ENCODE data around the gene IMPG1. TPM values are rescaled to one million over a fixed set of nuclear protein-coding genes. Genes with fewer than 3 reads are reported as not detected.

The IMPG1 gene
- not detected in 2 replicates for total RNA-seq

DNA sequence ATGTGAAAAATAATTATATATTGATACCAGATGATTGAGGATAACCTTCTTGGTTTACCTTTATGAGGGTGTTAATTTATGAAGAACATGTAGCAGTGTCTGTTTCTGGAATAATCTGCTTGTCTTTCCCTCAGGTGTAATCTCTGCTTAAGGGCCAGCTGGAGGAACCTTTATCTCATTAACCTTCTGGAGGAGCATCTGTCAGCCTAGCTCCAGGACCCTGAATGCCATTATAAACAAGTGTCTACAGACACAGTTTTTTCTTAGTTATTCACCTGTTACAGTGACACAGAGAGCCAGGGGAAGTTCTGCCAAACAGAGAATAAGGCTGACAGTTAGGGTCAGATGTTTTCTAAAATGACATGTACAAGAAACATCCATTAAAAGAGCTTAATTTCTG, at the start of gene IMPG1:
Gene IMPG1, minus strand, starts transcription at position 101 of the 400 bp plus-strand sequence. CDS start 174 bp downstream, outside the sequence.

Small RNA genes lying within 50 kb of the gene (small RNA-seq; reads per million reads assigned to genes)
- gene RF00019 (ENCODE audit: low replicate concordance) (not detected), gene RNU6-248P (ENCODE audit: low replicate concordance) (not detected)
